ENCODE results near the gene CDC42SE2.

DNA sequence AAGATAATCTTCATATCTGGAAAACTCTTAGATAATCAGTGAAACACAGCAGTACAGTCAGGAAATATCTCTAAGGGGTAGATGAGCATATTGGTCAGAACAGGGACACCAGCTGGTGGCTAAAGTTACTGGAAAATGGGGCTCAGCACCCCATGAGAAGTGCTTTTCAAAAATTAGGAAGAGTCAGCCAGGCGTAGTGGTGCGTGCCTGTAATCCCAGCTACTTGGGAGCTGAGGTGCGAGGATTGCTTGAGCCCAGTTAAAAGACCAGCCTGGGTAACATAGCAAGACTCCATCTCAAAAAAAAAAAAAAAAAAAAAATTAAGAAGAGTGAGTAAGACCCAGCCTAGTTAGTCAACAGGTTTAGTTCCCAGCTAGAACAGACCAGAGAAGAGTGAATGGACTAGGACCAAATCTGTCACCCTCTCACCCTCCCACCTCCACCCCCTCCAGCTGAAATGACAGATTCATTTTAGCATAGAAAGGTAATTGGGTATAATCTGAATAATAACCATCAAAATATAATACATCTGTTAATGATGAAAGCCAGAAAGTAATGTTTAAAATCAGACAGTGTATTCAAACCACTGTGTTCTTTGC, 120.9 kb downstream of the CDC42SE2 start:
- TF ChIP-seq, protein P1, sequence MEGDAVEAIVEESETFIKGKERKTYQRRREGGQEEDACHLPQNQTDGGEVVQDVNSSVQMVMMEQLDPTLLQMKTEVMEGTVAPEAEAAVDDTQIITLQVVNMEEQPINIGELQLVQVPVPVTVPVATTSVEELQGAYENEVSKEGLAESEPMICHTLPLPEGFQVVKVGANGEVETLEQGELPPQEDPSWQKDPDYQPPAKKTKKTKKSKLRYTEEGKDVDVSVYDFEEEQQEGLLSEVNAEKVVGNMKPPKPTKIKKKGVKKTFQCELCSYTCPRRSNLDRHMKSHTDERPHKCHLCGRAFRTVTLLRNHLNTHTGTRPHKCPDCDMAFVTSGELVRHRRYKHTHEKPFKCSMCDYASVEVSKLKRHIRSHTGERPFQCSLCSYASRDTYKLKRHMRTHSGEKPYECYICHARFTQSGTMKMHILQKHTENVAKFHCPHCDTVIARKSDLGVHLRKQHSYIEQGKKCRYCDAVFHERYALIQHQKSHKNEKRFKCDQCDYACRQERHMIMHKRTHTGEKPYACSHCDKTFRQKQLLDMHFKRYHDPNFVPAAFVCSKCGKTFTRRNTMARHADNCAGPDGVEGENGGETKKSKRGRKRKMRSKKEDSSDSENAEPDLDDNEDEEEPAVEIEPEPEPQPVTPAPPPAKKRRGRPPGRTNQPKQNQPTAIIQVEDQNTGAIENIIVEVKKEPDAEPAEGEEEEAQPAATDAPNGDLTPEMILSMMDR (conservative IDR thresholded peaks at IDR 0.05) = no peak
- no peak for TF ChIP-seq EZH2 (IDR thresholded peaks at IDR 0.05; ENCODE audit: low read depth)

Data from PC-9 (cell line).